GM21786 (cell line): ENCODE measurements around the gene ERO1B.

Source experiments
- ATAC-seq: cut with Tn5 transposase; IDR thresholded peaks from one replicate; pipeline ENCODE4 v1.9.1; 2021; ENCODE audit not compliant: unreplicated experiment

ERO1B gene

DNA sequence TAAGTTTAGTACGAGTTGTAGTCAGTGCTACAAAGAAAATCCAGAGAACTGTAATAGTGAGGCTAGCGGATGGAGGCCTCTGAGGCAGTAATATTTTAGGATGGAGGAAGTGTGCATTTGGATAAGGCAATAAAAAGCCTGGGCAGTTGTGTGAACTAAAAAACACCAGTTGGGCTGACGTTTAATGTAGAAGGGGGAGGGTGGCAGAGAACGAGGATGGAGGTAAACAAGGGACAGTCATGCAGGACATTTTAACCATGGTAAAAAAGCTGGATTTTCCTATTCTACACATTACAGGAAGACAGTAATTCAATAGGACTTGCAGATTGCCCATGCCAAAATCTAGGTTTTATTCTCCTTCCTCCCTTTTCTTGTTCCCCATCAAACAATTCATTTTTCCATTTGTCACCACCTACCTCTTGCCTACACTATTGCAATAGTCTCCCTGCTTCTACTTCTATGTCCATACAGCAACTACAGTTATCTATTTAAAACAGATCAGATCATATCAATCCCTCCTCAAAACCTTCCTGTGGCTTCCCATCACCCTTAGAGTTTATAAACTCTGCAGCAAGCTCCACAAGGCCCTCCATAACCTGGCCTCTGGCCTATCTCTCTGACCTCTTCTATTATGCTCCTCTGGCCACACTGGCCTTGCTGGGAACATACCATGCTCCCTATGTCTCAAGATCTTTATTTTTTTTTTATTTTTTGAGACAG lies 27.7 kb downstream of the ERO1B start:
- no peak for ATAC-seq

DNA sequence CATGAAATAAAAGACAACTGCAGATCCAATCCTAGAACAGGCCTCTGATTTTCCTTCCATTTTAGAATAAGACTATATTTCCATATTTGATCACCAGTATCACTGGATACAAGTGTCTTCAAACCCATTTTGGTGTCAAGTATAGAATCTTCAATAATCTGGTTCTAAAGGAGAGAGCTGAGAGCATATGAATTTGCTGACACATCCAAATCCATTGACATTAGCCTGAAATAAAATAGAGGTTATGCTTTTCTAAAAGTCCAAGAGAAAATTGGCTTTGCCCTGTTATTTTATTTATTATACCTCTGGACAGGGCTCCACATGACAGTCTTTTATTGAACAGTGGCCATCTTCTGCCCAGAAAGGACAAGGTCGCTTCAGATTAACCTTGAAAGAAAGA lies 28.6 kb downstream of the ERO1B start:
- ATAC-seq = no peak

DNA sequence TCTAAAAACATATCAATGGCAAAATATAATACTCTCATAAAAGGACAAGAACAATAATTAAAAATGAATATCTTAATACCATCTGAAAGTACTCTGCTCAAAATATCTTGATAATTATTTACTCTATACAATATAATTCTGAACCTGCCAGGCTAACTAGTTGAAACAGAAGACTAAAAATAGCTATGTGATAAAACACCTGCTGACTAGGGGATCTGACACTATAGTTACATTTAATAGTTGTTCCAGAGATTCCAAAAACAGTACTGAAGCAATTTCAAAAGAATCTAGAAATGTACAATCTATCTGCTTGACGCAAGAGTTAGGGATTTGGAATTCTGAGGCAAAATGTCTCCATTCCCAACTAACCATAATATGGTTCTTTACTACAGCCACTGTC lies 30.2 kb downstream of the ERO1B start:
- no peak for ATAC-seq

DNA sequence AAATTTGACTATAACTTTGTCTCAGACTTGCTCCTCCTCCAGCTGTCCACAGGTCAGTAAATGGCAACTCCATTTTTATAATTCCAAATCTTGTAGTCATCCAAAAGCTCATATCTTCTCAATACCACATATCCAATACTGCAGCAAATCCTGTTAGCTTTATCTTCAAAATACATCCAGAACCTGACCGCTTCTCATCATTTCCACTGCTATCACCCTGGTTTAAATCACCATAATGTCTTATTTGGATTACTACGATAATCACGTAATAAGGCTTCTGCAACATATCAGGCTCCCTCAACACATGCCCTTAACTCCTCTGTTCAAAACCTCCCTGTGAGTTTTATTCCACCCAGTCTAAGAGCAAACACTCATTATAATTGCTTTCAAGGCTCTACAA lies 34.5 kb downstream of the ERO1B start:
- ATAC-seq = no peak

DNA sequence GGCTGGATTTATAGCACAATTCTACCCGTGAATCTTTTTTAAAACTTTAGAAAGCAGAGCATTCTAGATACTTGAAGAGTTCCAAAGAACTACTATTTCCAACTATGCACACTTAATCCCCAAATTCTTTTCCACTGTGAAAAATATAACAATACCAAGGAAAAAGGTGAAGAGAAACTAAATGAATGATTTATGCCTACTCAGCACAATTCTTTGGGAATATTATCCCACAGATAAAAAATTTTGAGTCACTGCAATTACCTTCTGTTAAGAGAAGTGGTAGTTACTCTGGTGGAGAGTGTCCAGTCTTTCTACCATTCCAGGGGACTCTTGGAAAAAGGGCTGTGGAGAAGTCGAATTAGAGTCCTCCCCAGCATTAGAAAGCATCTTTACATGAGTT lies 39.2 kb downstream of the ERO1B start:
- no peak for ATAC-seq

DNA sequence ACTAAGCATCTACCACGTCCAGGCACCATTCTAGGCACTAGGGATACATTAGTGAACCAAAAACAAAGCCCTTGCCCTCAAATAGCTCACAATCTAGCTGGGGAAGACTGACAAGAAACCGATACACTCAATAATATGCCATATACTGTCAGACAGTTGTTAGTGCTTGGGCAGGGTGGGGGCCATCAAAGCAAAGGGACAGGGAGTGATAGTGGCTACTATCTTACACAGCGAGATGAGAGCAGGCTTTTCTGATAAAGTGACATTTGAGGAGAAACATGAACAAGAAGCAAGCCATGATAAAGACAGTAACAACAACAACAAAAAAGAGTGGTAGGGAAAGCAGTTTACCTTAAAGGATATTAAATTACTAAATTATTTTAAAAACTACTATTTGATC lies 41.1 kb downstream of the ERO1B start:
- no peak for ATAC-seq

DNA sequence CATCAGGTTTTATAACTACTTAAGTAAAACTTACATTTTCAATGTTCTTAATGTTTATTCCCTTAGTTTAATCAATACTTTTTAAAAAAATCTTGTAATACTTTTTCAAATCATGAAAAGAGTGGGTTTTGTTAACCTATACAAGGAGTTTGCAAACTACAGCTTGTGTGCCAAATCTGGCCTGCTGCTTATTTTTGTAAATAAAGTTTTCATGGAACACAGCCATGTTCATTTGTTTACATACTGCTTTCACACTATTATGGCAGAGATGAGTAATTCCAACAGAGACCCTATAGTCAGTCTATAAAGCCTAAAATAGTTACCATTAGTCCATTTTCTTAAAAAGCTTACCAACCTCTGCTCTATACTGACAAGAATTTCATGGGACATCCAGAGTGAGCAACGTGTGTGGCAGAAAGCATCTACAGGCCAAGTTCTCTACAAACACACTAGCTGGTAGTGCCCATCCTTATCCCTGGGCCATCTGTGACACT lies 42.6 kb downstream of the ERO1B start:
- ATAC-seq = no peak

DNA sequence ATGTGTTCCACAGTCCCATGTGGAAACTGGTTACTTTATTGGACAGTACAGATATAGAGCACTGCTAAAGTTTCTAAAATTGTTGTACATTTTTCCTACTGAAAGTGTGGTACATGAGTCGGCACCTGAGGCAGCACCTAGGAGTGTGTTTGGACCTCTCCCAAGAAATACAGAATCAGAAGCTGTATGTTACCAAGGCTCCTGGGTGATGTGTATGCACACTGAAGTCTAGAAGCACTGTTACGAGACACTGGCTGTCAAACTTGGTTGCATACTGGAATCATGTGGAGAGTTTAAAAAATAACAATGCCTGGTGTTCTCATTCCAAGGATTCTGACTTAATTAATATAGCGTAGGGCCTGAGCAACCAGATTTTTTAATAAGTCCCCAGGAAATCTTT lies 46.6 kb downstream of the ERO1B start:
- ATAC-seq = no peak

DNA sequence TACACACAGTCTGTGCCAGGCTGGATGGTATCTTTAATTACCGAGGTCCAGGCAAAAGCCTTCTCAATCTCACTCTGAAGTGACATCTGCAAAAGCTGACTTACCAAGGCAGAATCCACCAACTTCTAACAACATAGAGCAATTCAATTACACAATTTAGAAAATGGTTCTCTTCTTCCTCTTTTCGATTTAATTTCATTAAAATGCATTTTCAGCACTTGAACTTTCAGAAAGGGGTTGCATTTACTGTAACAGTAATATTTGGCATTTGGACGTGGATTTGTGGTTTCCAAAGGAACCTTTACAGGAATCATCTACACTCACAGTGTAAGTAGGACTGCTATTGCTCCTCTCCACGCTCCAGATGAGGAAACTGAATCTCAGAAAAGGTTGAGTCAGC lies 53.3 kb downstream of the ERO1B start:
- no peak for ATAC-seq

DNA sequence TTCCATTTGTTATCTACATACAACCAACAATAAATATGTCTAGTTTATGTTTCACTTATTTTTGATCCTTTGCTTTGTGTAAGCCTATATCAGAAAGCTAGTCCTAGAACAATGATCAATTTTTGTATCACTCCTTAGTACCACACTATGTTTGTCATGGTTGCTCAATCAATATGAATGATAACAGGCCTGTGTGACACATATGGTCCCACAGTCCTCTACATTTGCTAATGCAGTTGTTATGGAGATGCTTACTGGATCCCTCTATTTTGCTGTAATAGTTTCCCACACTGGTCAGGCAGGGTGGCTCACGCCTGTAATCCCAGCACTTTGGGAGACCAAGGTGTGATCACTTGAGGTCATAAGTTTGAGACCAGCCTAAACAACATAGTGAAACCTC lies 59.1 kb downstream of the ERO1B start:
- no peak for ATAC-seq

DNA sequence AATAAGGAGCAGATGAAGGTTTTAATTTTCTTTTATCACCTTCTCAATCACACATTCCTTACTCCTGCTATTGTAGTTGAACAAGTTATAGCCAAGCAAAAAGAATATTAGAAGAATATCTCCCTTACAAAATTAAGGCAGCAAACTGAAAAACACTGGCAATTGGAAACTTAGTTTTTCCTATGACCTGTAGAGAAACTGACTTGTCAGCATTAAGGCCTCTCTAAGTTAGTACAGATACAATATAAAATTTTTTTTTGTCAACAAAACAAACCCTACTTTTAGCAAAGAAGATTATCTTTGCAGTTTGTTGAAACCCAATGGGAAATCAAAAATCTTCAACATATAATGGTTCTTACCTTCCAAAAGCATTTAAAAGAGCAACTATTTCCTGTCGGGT lies 61.3 kb downstream of the ERO1B start:
- no peak for ATAC-seq

DNA sequence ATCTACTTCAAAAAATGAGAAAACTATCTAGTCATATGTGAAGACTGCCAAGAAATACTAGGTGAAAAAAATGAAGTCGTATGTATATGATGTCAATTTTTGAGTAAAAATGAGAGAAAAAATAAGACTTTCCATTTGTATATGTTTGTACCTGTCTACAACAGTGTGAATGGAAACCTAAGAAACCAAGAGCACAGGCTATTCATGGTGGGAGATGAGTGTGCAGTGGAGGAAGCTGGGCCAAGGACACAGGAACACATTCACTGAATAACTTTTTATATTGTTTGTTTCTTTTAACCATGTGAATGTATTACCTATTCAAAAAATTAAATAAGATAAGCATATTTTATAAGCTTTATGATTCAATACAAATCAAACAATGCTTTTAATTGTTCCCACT lies 67.0 kb downstream of the ERO1B start:
- no peak for ATAC-seq

DNA sequence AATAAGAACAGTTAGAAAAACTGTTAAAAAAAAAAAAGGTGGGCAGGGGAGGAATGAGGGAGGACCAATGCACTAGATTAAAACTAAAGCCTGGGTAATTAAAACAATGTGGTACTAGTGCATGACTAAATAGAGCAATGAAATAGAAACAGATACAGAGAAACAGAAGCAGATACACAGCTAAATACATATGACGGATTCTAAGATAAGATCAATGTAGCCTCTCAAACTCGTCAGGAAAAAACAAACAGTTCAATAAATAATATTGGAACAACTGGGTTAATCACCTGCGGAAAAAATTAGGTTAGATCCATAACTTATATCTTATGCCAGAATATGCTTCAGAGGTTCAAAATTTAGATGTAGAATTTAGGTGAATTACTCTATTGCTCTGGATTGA lies 68.2 kb downstream of the ERO1B start:
- no peak for ATAC-seq

DNA sequence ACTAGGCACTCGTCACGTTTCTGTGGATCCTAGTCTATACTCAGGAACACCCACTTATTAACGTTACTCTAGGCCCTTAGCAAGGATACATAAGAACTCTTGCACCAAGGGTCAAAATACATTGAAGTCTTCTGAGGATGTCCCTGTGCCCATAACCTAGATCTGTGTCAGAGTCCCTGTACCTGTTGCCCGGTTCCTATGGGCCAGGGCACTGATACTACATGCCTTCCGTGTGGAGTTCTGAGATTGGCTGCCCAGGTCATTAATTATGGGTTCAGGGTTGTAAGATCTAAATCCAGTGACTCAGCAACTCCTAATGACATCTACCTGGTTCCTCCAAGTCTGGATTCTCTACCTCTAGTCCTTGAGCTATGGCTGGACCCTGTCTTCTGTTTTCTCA lies 69.9 kb downstream of the ERO1B start:
- ATAC-seq = no peak

DNA sequence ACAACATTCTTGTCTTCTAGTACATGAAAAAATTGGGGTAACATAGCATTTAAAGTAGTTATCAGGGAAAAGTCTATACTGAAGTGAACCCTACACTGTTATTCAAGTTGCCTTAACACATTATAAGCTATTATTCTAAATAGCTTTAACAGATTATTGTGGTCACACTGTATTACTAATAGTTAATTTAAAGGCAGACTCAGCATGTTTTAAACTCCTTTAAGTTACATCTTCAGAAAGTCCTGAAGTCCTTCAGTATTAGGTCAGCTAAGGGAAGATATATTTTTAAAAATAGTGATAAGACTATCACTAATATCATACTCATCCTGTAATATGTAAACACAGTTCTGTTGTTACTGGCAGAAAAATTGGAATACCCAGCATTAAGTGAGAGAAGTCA lies 72.0 kb downstream of the ERO1B start:
- no peak for ATAC-seq

DNA sequence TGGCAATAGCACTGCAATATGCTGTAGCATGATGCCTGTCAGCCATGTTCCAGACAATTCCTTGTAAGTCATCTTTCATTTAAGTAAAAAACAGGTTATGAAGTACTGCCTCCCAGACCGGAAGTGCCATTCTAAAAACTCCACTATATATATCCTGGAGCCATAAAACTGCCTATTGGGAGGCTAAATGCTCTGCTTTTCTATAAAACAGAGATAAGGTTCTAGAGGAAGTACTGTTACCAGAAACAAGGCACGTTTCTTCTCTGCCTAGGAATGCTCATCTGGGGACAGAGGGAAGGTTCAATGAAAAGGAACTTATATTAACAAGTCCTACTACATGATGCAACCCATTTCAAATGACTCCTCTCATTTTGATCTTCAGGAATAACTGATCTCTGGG lies 72.6 kb downstream of the ERO1B start:
- ATAC-seq = no peak

DNA sequence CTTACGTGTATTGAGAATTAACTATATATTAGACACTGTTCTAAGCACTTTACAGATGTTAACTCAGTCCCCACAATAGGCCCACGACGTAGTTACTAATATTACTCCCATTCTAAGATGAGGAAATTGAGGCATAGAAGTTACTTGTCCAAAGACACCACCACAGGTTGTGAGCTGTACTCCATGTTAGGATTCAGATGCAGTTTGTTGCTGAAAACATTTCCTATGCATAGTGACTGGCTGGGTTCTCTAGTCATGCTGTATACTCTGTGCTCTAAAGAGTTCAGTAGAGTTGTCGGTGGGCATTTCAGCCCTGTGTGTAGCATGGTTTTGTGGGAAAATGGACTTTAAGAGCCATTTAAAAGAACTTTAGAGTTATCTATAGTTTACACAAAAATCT lies 74.2 kb downstream of the ERO1B start:
- ATAC-seq = no peak

DNA sequence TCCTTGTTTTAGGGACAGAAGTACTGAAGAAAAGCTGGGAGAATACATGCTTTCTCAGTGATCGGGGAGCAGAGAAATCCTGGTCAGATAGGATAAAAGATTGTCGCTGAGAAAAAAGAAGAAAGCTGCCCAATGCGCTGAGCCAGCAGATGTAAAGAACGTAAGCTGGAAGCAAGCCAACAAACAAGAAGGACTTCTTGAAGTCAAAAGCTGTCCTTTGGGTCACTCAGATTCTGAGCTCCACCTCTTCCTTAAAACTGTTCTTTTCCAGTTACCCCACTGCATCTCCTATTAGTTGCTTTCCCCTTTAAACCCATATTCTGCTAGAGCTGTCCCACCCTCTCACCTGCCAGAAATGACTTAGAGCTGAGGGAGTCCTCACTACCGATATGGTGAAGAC lies 74.6 kb downstream of the ERO1B start:
- no peak for ATAC-seq

DNA sequence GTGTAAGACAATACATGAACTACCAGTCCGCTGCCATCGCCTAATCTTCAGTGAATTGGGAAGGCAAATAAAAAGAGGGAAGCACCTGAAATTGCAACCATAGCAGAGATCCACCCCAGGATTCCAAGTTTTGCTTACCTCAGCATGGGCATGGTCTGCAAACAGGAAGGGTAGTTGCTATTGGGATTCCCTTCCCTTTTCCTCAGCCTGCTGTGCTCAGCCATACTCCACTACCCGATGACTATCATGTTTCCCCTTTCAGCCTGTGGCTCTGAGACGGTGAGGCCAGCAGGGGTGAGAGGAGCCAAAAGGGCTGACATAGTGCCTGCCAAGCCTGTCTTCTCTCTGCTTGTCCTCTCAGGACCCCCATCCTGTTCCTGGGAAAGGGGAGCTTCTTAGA lies 75.2 kb downstream of the ERO1B start:
- ATAC-seq = no peak

DNA sequence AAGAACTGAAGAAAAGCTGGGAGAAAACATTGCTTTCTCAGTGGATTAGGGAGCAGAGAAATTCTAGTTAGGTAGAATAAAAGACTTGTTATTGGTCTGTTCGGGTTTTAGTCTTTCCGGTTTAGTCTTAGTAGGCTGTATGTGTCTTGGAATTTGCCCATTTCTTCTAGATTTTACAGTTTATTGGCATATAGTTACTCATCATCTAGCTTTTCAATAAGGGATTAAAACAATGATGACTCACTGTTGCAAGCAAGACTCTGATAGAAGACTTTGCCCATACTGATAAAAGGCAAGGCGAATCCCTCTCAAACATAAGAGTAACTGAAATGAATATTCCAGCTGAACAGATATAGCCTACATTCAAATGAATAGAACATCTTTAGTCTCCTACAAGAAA lies 77.1 kb downstream of the ERO1B start:
- ATAC-seq = no peak

DNA sequence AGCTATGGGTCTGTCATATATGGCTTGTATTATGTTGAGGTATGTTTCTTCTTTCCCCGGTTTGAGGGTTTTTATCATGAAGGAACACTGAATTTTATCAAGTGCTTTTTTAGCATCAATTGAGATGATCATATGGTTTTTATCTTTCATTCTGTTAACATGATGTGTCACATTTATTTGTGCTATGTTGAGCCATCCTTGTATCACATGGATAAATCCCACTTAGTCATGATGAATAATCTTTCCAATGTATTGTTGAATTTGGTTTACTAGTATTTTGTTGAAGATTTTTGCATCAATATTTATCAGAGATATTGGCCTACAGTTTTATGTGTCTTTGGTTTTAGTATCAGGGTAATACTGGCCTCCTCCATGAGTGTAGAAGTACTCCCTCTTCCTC lies 77.7 kb downstream of the ERO1B start:
- no peak for ATAC-seq

DNA sequence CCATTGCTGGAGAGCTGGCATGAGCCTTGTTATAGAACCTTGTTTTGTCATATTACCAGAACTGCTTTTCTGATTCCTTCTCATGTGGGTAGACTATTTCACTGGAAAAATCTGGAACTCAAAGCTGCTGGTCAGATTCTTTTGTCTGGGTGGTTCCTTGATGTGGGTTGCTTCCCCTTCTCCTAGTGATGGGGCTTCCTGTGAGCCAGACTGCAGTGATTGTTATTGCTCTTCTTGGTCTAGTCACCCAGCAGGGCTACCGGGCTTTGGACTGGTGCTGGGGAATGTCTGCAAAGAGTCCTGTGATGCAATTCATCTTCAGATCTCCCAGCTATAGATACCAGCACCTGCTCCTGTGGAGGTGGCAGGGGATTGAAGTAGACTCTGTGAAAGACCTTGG lies 80.0 kb downstream of the ERO1B start:
- no peak for ATAC-seq

DNA sequence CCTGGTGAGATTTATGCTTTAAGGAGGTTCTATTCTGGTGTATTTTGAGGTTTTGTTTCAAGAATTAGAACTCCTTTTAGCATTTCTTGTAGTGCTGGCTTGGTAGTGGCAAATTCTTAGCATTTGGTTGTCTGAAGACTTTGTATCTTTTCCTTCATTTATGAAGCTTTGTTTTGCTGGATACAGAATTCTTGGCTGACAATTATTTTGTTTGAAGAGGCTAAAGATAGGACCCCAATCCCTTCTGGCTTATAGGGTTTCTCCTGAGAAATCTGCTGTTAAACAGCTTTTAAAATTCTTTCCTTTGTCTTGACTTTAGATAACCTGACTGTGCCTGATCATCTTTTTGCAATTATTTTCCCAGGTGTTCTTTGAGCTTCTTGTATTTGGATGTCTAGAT lies 80.8 kb downstream of the ERO1B start:
- no peak for ATAC-seq
